ENCODE results near the gene NSUN6. TPM values are rescaled to one million over a fixed set of nuclear protein-coding genes. Genes with fewer than 3 reads are reported as not detected.

Gene NSUN6
- polyA plus RNA-seq, 1 of the 3 experiments (the other 2 are of a cell fraction): 5.3 TPM

DNA sequence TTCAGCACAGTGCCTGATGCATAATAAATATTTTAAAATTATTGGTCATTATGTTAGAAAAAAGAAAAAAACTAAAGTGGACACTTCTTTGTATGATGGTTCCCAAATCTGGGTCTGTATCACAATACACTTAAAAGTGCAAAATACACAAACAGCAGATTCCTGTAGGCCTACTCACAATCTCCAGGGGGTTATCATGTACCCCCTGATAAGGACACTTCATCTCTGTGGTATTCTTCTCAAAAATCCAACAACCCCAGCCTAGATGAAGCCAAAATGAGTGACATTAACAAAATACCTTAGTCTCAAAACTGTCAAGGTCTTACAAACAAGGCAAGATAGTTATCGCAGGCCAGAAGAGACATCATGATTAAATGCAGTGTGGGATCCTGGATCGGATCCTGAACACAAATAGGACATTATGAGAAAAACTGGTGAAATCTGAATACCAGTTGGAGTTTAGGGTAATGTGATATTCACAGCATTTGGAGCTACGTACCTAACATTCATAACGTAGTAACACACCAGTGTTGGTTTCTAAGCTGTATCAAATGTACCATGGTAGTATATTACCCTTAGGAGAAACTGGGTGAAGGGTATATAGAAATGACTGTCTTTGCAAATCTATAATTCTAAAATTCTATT lies 45.2 kb downstream of the NSUN6 start:
- 92% methylated on average over 4 of the region's 4 CpGs for WGBS (ENCODE audit: low lambda C conversion rate)
- Histone ChIP-seq H3K9me2 (no peaks in the 10 kb centered on the region), H4K20me1 (ENCODE audit: insufficient read depth) (no peaks in the 10 kb centered on the region), H3K36me3 (replicated peaks in 1 of 2; ENCODE audit: control insufficient read depth in 1 of 2, insufficient read depth in 2 of 2, low read length in 1 of 2) (peaks cover 0 to 8% of the 10 kb centered on the region in 2 experiments), H3K79me2 (ENCODE audit: insufficient read depth) (no peaks in the 10 kb centered on the region), H3K27me3 (ENCODE audit: insufficient read depth) (no peaks in the 10 kb centered on the region), H3K9me3 (no peaks in the 10 kb centered on the region), H3K4me3 (ENCODE audit: low read depth in 2 of 2, low read length in 1 of 2) (no peak overlapping the region), H3K27ac (ENCODE audit: low read depth in 2 of 2, low read length in 1 of 2) (peak overlapping the region; percentile 77 to 82; a peak in 3 of 4 replicates), H2AFZ (ENCODE audit: low read depth) (no peak overlapping the region), H3K4me2 (no peak overlapping the region), H3F3A (replicated peaks; ENCODE audit: insufficient read depth) (peaks cover 35% of the 10 kb centered on the region), H3K4me1 (ENCODE audit: control insufficient read depth in 1 of 2, insufficient read depth in 2 of 2, low read depth in 1 of 2, low read length in 1 of 2) (peaks cover 10 to 25% of the 10 kb centered on the region in 2 experiments), H3K9ac (no peak overlapping the region)
- POLR2A ChIA-PET: no interaction called here
- no peak for DNase-seq
- TF ChIP-seq JUND (IDR thresholded peaks at IDR 0.05): peak; percentile 33; the same call in 1 of the 2 replicates
- TF ChIP-seq, protein P1, sequence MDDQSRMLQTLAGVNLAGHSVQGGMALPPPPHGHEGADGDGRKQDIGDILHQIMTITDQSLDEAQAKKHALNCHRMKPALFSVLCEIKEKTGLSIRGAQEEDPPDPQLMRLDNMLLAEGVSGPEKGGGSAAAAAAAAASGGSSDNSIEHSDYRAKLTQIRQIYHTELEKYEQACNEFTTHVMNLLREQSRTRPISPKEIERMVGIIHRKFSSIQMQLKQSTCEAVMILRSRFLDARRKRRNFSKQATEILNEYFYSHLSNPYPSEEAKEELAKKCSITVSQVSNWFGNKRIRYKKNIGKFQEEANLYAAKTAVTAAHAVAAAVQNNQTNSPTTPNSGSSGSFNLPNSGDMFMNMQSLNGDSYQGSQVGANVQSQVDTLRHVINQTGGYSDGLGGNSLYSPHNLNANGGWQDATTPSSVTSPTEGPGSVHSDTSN (IDR thresholded peaks at IDR 0.05): peak; percentile 30; the same call in 1 of the 2 replicates
- no peak for TF ChIP-seq ZBTB33 (IDR thresholded peaks at IDR 0.05; ENCODE audit: borderline replicate concordance, low read depth)
- peak in 1 of 2 experiments; percentile 13; a peak in 1 of 4 replicates for TF ChIP-seq EP300 (IDR thresholded peaks at IDR 0.05; ENCODE audit: borderline replicate concordance in 1 of 2, low read depth in 1 of 2, low read length in 1 of 2)
- TF ChIP-seq TCF12 (IDR thresholded peaks at IDR 0.05): peak; percentile 19; the same call in 1 of the 2 replicates
- CTCF ChIA-PET: no interaction called here

GRCh38 chr10:18601321-18601720 lies 50.1 kb downstream of the NSUN6 start:
- H3K9ac ChIP-seq: no peak overlapping the region
- H3K36me3 ChIP-seq (replicated peaks in 1 of 2; ENCODE audit: control insufficient read depth in 1 of 2, insufficient read depth in 2 of 2, low read length in 1 of 2): peaks cover 0 to 3% of the 10 kb centered on the region in 2 experiments
- H3K9me3 ChIP-seq: no peaks in the 10 kb centered on the region
- no peak for DNase-seq
- H3K4me2 ChIP-seq: no peak overlapping the region
- peaks cover 0 to 4% of the 10 kb centered on the region in 2 experiments; a peak in 2 of 4 replicates for H3K4me1 ChIP-seq (ENCODE audit: control insufficient read depth in 1 of 2, insufficient read depth in 2 of 2, low read depth in 1 of 2, low read length in 1 of 2)
- TF ChIP-seq FOSL2 (IDR thresholded peaks at IDR 0.05; ENCODE audit: borderline replicate concordance, low read depth): no peak
- TF ChIP-seq, protein P2, sequence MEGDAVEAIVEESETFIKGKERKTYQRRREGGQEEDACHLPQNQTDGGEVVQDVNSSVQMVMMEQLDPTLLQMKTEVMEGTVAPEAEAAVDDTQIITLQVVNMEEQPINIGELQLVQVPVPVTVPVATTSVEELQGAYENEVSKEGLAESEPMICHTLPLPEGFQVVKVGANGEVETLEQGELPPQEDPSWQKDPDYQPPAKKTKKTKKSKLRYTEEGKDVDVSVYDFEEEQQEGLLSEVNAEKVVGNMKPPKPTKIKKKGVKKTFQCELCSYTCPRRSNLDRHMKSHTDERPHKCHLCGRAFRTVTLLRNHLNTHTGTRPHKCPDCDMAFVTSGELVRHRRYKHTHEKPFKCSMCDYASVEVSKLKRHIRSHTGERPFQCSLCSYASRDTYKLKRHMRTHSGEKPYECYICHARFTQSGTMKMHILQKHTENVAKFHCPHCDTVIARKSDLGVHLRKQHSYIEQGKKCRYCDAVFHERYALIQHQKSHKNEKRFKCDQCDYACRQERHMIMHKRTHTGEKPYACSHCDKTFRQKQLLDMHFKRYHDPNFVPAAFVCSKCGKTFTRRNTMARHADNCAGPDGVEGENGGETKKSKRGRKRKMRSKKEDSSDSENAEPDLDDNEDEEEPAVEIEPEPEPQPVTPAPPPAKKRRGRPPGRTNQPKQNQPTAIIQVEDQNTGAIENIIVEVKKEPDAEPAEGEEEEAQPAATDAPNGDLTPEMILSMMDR (IDR thresholded peaks at IDR 0.05): peak; percentile 28
- 95% methylated on average over 2 of the region's 2 CpGs for WGBS (ENCODE audit: low lambda C conversion rate)
- no peaks in the 10 kb centered on the region for H3K79me2 ChIP-seq (ENCODE audit: insufficient read depth)
- H3K9me2 ChIP-seq: no peaks in the 10 kb centered on the region
- POLR2A ChIA-PET: no interaction called here
- H4K20me1 ChIP-seq (ENCODE audit: insufficient read depth): no peaks in the 10 kb centered on the region
- H3K27me3 ChIP-seq (ENCODE audit: insufficient read depth): no peaks in the 10 kb centered on the region
- no peak overlapping the region for H3K4me3 ChIP-seq (ENCODE audit: low read depth in 2 of 2, low read length in 1 of 2)
- H3F3A ChIP-seq (replicated peaks; ENCODE audit: insufficient read depth): no peaks in the 10 kb centered on the region
- CTCF ChIA-PET: interaction anchor here (0.6 to 1.2 kb wide), 6 partner anchors 14 to 58 kb away, joined by 3 to 4 read pairs (median 3); no protein-coding TSS in a partner anchor
- H2AFZ ChIP-seq (ENCODE audit: low read depth): no peak overlapping the region
- H3K27ac ChIP-seq (ENCODE audit: low read depth in 2 of 2, low read length in 1 of 2): no peak overlapping the region

Data from SK-N-SH (cell line).